Naive thymus-derived CD4-positive, alpha-beta T cell (primary cell): Measurements from ENCODE around the gene GIMAP5. TPM values are rescaled to one million over a fixed set of nuclear protein-coding genes. Genes with fewer than 3 reads are reported as not detected.
A peak's percentile ranks its signal among the peaks of the same experiment; 100 is the strongest.

Experiments used
- ATAC-seq: fragments of 150-1000 bp; cut with Tn5 transposase; 2 replicates; pipeline ENCODE4 v1.10.0; 2021; ENCODE audit warnings: mild to moderate bottlenecking, moderate library complexity
- CTCF ChIA-PET: fragments of 350-600 bp; sonication (Branson Sonifier 250); formaldehyde crosslinking; loops from one replicate; lab custom pipeline; 2021; ENCODE audit warnings: antibody characterized with exemption; lab: Charles Lee
- POLR2A ChIA-PET: fragments of 350-600 bp; sonication (Branson Sonifier 250); formaldehyde crosslinking; loops from one replicate; lab custom pipeline; 2021; ENCODE audit warnings: antibody characterized with exemption, inconsistent platforms; lab: Charles Lee
- DNase-seq, 9 donors: peaks; one replicate each; pipeline versions ENCODE4 v3.0.0 to v3.0.0-alpha.2; 2020 to 2022; ENCODE audit warnings: mixed read lengths in 1 of 9
- H3K27ac ChIP-seq: one replicate; pipeline ENCODE4 v1.7.0; 2013; ENCODE audit warnings: mild to moderate bottlenecking, low read depth, low read length, moderate library complexity
- H3K27me3 ChIP-seq, 2 donors: one replicate each; pipeline ENCODE4 v1.7.0; 2013; ENCODE audit warnings: low read length in 2 of 2, mild to moderate bottlenecking in 2 of 2, moderate library complexity in 2 of 2; ENCODE audit not compliant: control insufficient read depth in 2 of 2, insufficient read depth in 2 of 2
- H3K36me3 ChIP-seq, 3 experiments: 1 replicate in 2 of 3; 2 replicates in 1 of 3; pipeline ENCODE4 v1.7.0; 2013; ENCODE audit warnings: low read length in 3 of 3, mild to moderate bottlenecking in 3 of 3, moderate library complexity in 1 of 3; ENCODE audit not compliant: insufficient read depth in 3 of 3, control insufficient read depth in 2 of 3
- H3K4me1 ChIP-seq, 2 donors: one replicate each; pipeline ENCODE4 v1.7.0; 2013; ENCODE audit warnings: low read length in 2 of 2, mild to moderate bottlenecking in 2 of 2, moderate library complexity in 1 of 2; ENCODE audit not compliant: control insufficient read depth in 2 of 2, insufficient read depth in 2 of 2
- H3K4me3 ChIP-seq: 2 replicates; pipeline ENCODE4 v1.7.0; 2013; ENCODE audit warnings: mild to moderate bottlenecking, low read length
- H3K9me3 ChIP-seq, 3 experiments: 1 replicate in 2 of 3; 2 replicates in 1 of 3; pipeline ENCODE4 v1.7.0; 2013; ENCODE audit warnings: low read length in 3 of 3; ENCODE audit not compliant: control insufficient read depth in 2 of 3
- H3K27ac Mint-ChIP-seq, 9 donors: one replicate each; pipeline ENCODE4 v1.8.0; 2020 to 2022; ENCODE audit warnings: mixed read lengths in 9 of 9, mild to moderate bottlenecking in 8 of 9, moderate library complexity in 5 of 9, inconsistent platforms in 2 of 9
- H3K27me3 Mint-ChIP-seq, 5 donors: one replicate each; pipeline ENCODE4 v1.8.0; 2021 to 2022; ENCODE audit warnings: mixed read lengths in 5 of 5, mild to moderate bottlenecking in 1 of 5
- H3K36me3 Mint-ChIP-seq, 5 donors: one replicate each; pipeline ENCODE4 v1.8.0; 2020 to 2022; ENCODE audit warnings: mixed read lengths in 5 of 5, mild to moderate bottlenecking in 3 of 5, inconsistent platforms in 1 of 5
- H3K4me1 Mint-ChIP-seq, 7 donors: one replicate each; pipeline ENCODE4 v1.8.0; 2020 to 2022; ENCODE audit warnings: mixed read lengths in 7 of 7, mild to moderate bottlenecking in 3 of 7, inconsistent platforms in 1 of 7
- H3K4me3 Mint-ChIP-seq, 10 donors: one replicate each; pipeline ENCODE4 v1.8.0; 2020 to 2022; ENCODE audit warnings: mild to moderate bottlenecking in 10 of 10, mixed read lengths in 10 of 10, moderate library complexity in 6 of 10, inconsistent platforms in 2 of 10
- H3K9me3 Mint-ChIP-seq, 11 donors: one replicate each; pipeline ENCODE4 v1.8.0; 2020 to 2022; ENCODE audit warnings: mixed read lengths in 11 of 11, mild to moderate bottlenecking in 4 of 11, inconsistent platforms in 1 of 11, moderate library complexity in 1 of 11
- intact Hi-C, 2 donors: fragments of 100-400 bp; cut with micrococcal nuclease; formaldehyde crosslinking; loops; one replicate each; pipeline ENCODE4 v1.15.1; 2023
- polyA plus RNA-seq, 2 donors: library from polyadenylated mRNA; unstranded; fragments of 300-500 nt; fragmentation: Illumina TruSeq; gene quantifications; one replicate each; pipeline ENCODE4 v1.2.3, GENCODE V29; 2021
- total RNA-seq, 6 experiments: library from RNA in 5 of 6; stranded (reverse) in 5 of 6; gene quantifications; 1 replicate in 5 of 6; 2 replicates in 1 of 6; pipeline ENCODE4 v1.2.3 and lab custom pipeline; 2021 to 2026

GIMAP5 gene
- 100 to 1,000 TPM in 3 of 5 experiments, 10 to 100 TPM in 2; 58.1 to 422 (median 214) TPM for total RNA-seq
- 100 to 1,000 TPM; 570 to 819 TPM for polyA plus RNA-seq
- 27.5 reads per million, percentile 58 among the genes with 10 or more reads in this experiment for total RNA-seq (lab: John Stamatoyannopoulos, UW)

DNA sequence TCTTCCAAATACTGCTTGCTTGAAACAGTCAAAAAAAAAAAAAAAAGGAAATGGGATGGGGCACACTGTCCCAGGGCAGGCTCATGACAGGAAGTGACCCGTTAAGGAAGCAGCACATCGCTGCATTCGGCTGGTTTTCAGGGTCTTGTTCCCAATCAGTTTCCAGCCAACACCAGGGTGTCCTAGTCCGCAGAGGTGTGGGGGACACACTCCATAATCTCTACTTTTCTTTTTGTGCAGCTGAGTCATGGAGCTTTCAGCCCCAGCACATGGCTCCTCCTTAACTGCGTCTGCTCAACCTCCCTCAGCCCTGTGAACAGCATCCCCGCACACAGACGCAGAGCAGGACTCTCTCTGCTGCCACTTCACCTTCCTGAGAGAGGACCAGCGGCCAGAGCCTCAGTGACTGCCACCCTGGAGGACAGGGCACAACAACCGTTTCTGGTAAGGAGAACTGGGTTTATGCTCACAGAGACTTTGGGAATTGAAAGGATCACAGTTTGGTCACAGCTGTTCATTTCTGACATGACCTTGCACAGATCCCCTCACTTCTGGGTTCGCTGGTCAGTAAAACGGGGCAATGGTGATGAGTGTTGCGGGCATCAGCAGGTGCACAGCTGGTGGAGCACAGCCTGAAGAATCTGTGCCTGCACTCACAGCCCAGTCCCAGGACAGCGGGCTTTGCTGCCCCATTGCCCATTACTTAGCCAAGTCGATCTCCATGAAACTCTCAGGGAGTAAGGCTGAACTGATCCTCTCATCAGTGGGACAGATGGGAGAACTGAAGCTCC lies at the start of gene GIMAP5:
Gene GIMAP5 (plus strand): TSS at position 154 of the 791 bp plus-strand sequence. CDS start 3,467 bp downstream, outside the sequence.
- Mint-ChIP-seq H3K36me3 (peaks cover 36 to 50% (median 46%) of the 10 kb centered on the region in 5 donors), H3K27ac (peak within 1 kb of the TSS; percentile 87 to 99 (median 96)), H3K9me3 (peaks cover 0 to 4% (median 0%) of the 10 kb centered on the region in 11 donors), H3K4me3 (peak within 1 kb of the TSS; percentile 90 to 100 (median 98)), H3K4me1 (peaks cover 56 to 73% (median 65%) of the 10 kb centered on the region in 7 donors), H3K27me3 (no peaks in the 10 kb centered on the region)
- peak within 1 kb of the TSS; percentile 84 for H3K4me3 ChIP-seq
- no peaks in the 10 kb centered on the region for H3K9me3 ChIP-seq
- intact Hi-C loops = loop anchor here (1.0 to 5.0 kb wide), 15 partner anchors 9 to 380 kb away; partner anchors contain the start of genes GIMAP1 (in 2 of the 2), GIMAP6 (in 2 of the 2), GIMAP2 (in 1 of the 2) and GIMAP7 (in 1 of the 2)
- ATAC-seq (peak; percentile 79), DNase-seq (peak in 6 of 9 donors; percentile 47 to 57 (median 56))
- H3K4me1 ChIP-seq = peaks cover 49 to 56% of the 10 kb centered on the region in 2 donors
- H3K36me3 ChIP-seq = peaks cover 15 to 42% (median 25%) of the 10 kb centered on the region in 3 experiments
- no peaks in the 10 kb centered on the region for H3K27me3 ChIP-seq
- CTCF ChIA-PET = interaction anchor here (0.6 to 5.2 kb wide), 9 partner anchors 18 to 289 kb away, joined by 3 to 37 read pairs (median 3); partner anchors contain the start of genes GIMAP1, GIMAP2 and GIMAP4
- POLR2A ChIA-PET = interaction anchor here (0.8 to 16.2 kb wide), 35 partner anchors 8 to 292 kb away, joined by 3 to 467 read pairs (median 7); partner anchors contain the start of genes GIMAP1, GIMAP2, GIMAP4 and GIMAP6
- H3K27ac ChIP-seq = peak within 1 kb of the TSS; percentile 82

DNA sequence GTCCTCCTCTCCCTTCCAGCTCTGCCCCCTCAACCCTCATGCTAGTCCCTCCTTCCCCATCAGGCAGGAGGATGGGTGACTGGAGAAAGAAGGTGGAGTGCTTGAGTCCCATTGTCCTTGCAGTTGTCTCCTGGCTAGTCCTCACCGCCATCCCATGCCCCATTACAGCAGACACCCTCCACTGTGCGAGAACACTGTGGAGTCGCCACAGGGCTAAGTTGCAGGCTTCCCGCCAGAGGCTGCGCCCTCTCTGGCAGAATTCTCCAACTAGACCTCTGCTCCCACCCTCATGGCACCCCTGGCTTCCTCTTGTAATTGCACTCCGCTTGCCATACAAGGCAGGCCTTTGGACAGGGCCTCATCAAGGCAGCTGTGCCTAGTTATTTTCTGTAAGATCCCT lies 48.6 kb upstream of the GIMAP5 start:
- ChIA-PET POLR2A (interaction anchor here (0.6 to 9.6 kb wide), 19 partner anchors 10 to 240 kb away, joined by 3 to 188 read pairs (median 9); partner anchors contain the start of genes GIMAP1, GIMAP4, GIMAP5 and GIMAP6), CTCF (no interaction called here)
- Histone ChIP-seq H3K27ac (peak overlapping the region; percentile 33), H3K4me1 (peaks cover 46% of the 10 kb centered on the region in 2 donors), H3K36me3 (peaks cover 28 to 55% (median 31%) of the 10 kb centered on the region in 3 experiments), H3K27me3 (no peaks in the 10 kb centered on the region), H3K4me3 (peak overlapping the region; percentile 40), H3K9me3 (peaks cover 9 to 50% (median 34%) of the 10 kb centered on the region in 3 experiments)
- DNase-seq (no peak), ATAC-seq (no peak)
- Mint-ChIP-seq H3K36me3 (peaks cover 54 to 87% (median 73%) of the 10 kb centered on the region in 5 donors), H3K4me1 (peaks cover 43 to 77% (median 67%) of the 10 kb centered on the region in 7 donors), H3K27me3 (no peaks in the 10 kb centered on the region), H3K27ac (peak overlapping the region; percentile 89 to 100 (median 96)), H3K9me3 (peaks cover 12 to 73% (median 42%) of the 10 kb centered on the region in 11 donors), H3K4me3 (peak overlapping the region; percentile 88 to 100 (median 98))
- intact Hi-C loops = no loop called here

DNA sequence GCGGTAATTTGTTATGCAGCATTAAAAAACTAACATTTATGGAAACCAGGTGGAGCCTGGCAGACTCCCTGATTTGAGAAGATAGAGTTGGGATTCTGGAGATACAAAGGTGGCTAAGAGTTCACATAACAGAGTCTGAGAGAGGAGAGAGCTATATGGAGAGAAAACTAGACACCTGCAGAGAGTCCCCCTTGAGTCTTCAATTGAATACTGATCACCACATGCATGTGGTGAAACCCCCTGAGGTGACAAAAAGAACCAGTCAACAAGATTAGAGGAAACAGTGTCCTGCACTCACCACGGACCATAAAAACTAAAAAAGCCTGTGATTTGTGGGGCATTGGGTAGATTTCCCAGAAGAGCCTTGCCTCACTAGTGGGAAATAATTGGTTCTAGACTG lies 41.6 kb upstream of the GIMAP5 start:
- H3K27me3 Mint-ChIP-seq = no peaks in the 10 kb centered on the region
- H3K9me3 Mint-ChIP-seq = peaks cover 0 to 100% (median 68%) of the 10 kb centered on the region in 11 donors
- DNase-seq (no peak), ATAC-seq (no peak)
- ChIA-PET POLR2A (interaction anchor here (1.1 to 12.0 kb wide), 8 partner anchors 9 to 247 kb away, joined by 3 to 142 read pairs (median 10); partner anchors contain the start of genes GIMAP1, GIMAP2, GIMAP4 and GIMAP6), CTCF (interaction anchor here (0.6 to 0.8 kb wide), 2 partner anchors 127 to 206 kb away, joined by 3 read pairs; no protein-coding TSS in a partner anchor)
- H3K4me3 ChIP-seq = no peak overlapping the region
- H3K36me3 Mint-ChIP-seq = peaks cover 46 to 87% (median 59%) of the 10 kb centered on the region in 5 donors
- peak overlapping the region in 1 of 9 donors; percentile 26 for H3K27ac Mint-ChIP-seq
- peaks cover 0 to 3% of the 10 kb centered on the region in 2 donors for H3K4me1 ChIP-seq
- intact Hi-C loops = no loop called here
- H3K9me3 ChIP-seq = peaks cover 18 to 84% (median 28%) of the 10 kb centered on the region in 3 experiments
- H3K4me1 Mint-ChIP-seq = peaks cover 0 to 25% (median 13%) of the 10 kb centered on the region in 7 donors
- no peak overlapping the region for H3K4me3 Mint-ChIP-seq
- H3K36me3 ChIP-seq = peaks cover 11 to 28% (median 11%) of the 10 kb centered on the region in 3 experiments
- no peaks in the 10 kb centered on the region for H3K27me3 ChIP-seq
- H3K27ac ChIP-seq = no peak overlapping the region

DNA sequence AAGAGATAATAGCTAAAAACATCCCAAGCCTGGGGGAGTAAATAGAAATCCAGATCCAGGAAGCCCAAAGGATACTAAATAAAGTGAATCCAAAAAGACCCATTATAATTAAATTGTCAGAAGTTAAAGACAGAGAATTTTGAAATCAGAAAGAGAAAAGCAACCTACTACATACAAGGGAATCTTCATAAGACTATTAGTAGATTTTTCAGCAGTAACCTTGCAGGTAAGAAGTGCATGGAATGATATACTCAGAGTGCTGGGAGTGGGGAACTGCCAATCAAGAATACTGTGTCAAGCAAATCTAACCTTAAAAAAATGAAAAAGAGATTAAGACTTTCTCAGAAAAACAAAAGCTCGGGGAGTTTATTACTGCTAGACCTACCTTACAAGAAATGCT lies 34.0 kb upstream of the GIMAP5 start:
- Mint-ChIP-seq H3K4me3 (no peak overlapping the region), H3K27me3 (no peaks in the 10 kb centered on the region), H3K27ac (peak overlapping the region in 1 of 9 donors; percentile 32), H3K4me1 (peaks cover 4 to 12% (median 9%) of the 10 kb centered on the region in 7 donors), H3K9me3 (peaks cover 32 to 95% (median 72%) of the 10 kb centered on the region in 11 donors), H3K36me3 (peaks cover 36 to 78% (median 50%) of the 10 kb centered on the region in 5 donors)
- H3K27ac ChIP-seq = no peak overlapping the region
- H3K36me3 ChIP-seq = no peaks in the 10 kb centered on the region
- no peak overlapping the region for H3K4me3 ChIP-seq
- ATAC-seq (no peak), DNase-seq (no peak)
- intact Hi-C loops = no loop called here
- no peaks in the 10 kb centered on the region for H3K4me1 ChIP-seq
- no peaks in the 10 kb centered on the region for H3K27me3 ChIP-seq
- ChIA-PET CTCF (interaction anchor here (0.8 kb wide), 1 partner anchor 18 kb away, joined by 3 read pairs; the partner anchor contains the start of gene GIMAP2), POLR2A (interaction anchor here (1.0 to 12.0 kb wide), 13 partner anchors 12 to 251 kb away, joined by 3 to 142 read pairs (median 5); partner anchors contain the start of genes GIMAP1 and GIMAP4)
- H3K9me3 ChIP-seq = peaks cover 5 to 60% (median 19%) of the 10 kb centered on the region in 3 experiments

DNA sequence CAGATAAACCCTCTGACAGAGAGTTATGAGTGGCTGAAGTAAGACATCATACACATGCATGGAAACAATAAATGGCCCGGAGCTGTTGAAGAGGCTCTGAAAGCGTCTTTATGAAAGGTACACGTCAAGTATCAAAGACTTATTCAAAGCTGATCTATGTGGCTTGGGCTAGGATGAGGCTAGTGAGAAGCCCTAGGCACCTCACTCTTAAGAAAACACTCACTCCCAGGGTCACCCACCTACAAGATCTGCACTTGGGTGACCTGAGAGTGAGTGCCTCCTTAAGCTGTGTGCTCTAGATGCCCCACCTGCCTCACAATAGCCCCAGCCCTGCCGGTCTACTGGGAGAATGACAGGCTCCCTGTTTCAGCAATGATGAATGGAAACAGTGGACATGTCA lies 21.9 kb upstream of the GIMAP5 start:
- intact Hi-C loops = loop anchor here in 1 of 2 donors (1.0 kb wide), 1 partner anchor 17 kb away; no protein-coding TSS in a partner anchor
- H3K27ac Mint-ChIP-seq = peak overlapping the region; percentile 76 to 98 (median 95)
- ChIA-PET POLR2A (interaction anchor here (0.9 to 14.1 kb wide), 29 partner anchors 16 to 309 kb away, joined by 3 to 467 read pairs (median 15); partner anchors contain the start of genes GIMAP2, GIMAP4, GIMAP5 and GIMAP6), CTCF (interaction anchor here (0.6 to 4.3 kb wide), 14 partner anchors 15 to 272 kb away, joined by 3 to 37 read pairs (median 6); partner anchors contain the start of genes GIMAP2, GIMAP4, GIMAP5 and GIMAP6)
- Histone ChIP-seq H3K4me1 (peaks cover 36 to 39% of the 10 kb centered on the region in 2 donors), H3K36me3 (peaks cover 13 to 20% (median 14%) of the 10 kb centered on the region in 3 experiments), H3K27me3 (no peaks in the 10 kb centered on the region), H3K9me3 (peaks cover 0 to 6% (median 0%) of the 10 kb centered on the region in 3 experiments), H3K4me3 (peak overlapping the region; percentile 88), H3K27ac (peak overlapping the region; percentile 86)
- H3K9me3 Mint-ChIP-seq = peaks cover 0 to 36% (median 16%) of the 10 kb centered on the region in 11 donors
- H3K36me3 Mint-ChIP-seq = peaks cover 24 to 63% (median 40%) of the 10 kb centered on the region in 5 donors
- DNase-seq = no peak
- peaks cover 35 to 66% (median 54%) of the 10 kb centered on the region in 7 donors for H3K4me1 Mint-ChIP-seq
- H3K27me3 Mint-ChIP-seq = no peaks in the 10 kb centered on the region
- H3K4me3 Mint-ChIP-seq = peak overlapping the region; percentile 89 to 100 (median 98)
- ATAC-seq = peak; percentile 39
